K562 (cell line): ENCODE results near the gene FGGY. TPM values are rescaled to one million over a fixed set of nuclear protein-coding genes. Genes with fewer than 3 reads are reported as not detected.
A peak's percentile ranks its signal among the peaks of the same experiment; 100 is the strongest.

Experiments used
- ARNT ChIP-seq, 2 experiments: fragments of 450-650 bp; IDR thresholded peaks; 2 replicates each; pipeline ENCODE4 v1.6.1; 2016; ENCODE audit warnings: mild to moderate bottlenecking in 1 of 2
- ATF7 ChIP-seq: fragments of 450-650 bp; IDR thresholded peaks from 2 replicates; pipeline ENCODE4 v1.7.1; 2014; ENCODE audit warnings: mild to moderate bottlenecking, moderate library complexity
- BMI1 ChIP-seq: fragments of 150-350 bp; IDR thresholded peaks from 2 replicates; pipeline ENCODE4 v1.6.1; 2014; ENCODE audit warnings: low read length
- CBFA2T3 ChIP-seq: fragments of 450-650 bp; IDR thresholded peaks from 2 replicates; pipeline ENCODE4 v1.6.1; 2017
- CBX1 ChIP-seq: sonication (generic); IDR thresholded peaks from 2 replicates; pipeline ENCODE4 v1.6.1; 2016; ENCODE audit warnings: antibody characterized with exemption, low read depth, mild to moderate bottlenecking
- EHMT2 ChIP-seq: fragments of 450-650 bp; IDR thresholded peaks from 2 replicates; pipeline ENCODE4 v1.6.1; 2018; ENCODE audit warnings: antibody characterized with exemption
- FUS ChIP-seq: fragments of 200-400 bp; formaldehyde crosslinking; optimal IDR thresholded peaks from 2 replicates; pipeline ENCODE3; 2017; ENCODE audit warnings: low read depth, low read length
- KAT7 ChIP-seq: sonication (generic); formaldehyde crosslinking; IDR thresholded peaks from 2 replicates; pipeline ENCODE4 v1.8.0; 2022; ENCODE audit warnings: missing genetic modification reagents, mild to moderate bottlenecking, borderline replicate concordance
- L3MBTL2 ChIP-seq: fragments of 450-650 bp; IDR thresholded peaks from 2 replicates; pipeline ENCODE4 v1.6.1; 2016; ENCODE audit warnings: mild to moderate bottlenecking, moderate library complexity
- MAFF ChIP-seq: IDR thresholded peaks from 2 replicates; pipeline ENCODE4 v1.6.1; 2012; ENCODE audit warnings: low read length, improper control_type of control experiment
- MCM7 ChIP-seq, 2 experiments: fragments of 450-650 bp; IDR thresholded peaks; 2 replicates each; pipeline ENCODE4 v1.6.1; 2016 to 2018
- MEIS2 ChIP-seq: fragments of 450-650 bp; IDR thresholded peaks from 2 replicates; pipeline ENCODE4 v1.6.1; 2014; ENCODE audit warnings: mild to moderate bottlenecking; ENCODE audit not compliant: partially characterized antibody
- MYNN ChIP-seq, 2 experiments: sonication (generic); formaldehyde crosslinking in 1 of 2; IDR thresholded peaks; 2 replicates each; pipeline versions ENCODE4 v1.5.0 to v1.6.1; 2016 to 2020; ENCODE audit warnings: antibody characterized with exemption in 1 of 2, missing genetic modification reagents in 1 of 2
- NFATC3 ChIP-seq: fragments of 450-650 bp; IDR thresholded peaks from 2 replicates; pipeline ENCODE4 v1.6.1; 2017; ENCODE audit warnings: mild to moderate bottlenecking
- RAD51 ChIP-seq: fragments of 450-650 bp; IDR thresholded peaks from 2 replicates; pipeline ENCODE4 v1.7.1; 2016; ENCODE audit warnings: low read depth, mild to moderate bottlenecking, borderline replicate concordance
- RCOR1 ChIP-seq, 2 experiments: IDR thresholded peaks; 2 replicates each; pipeline ENCODE4 v1.6.1; 2012; ENCODE audit warnings: low read depth in 2 of 2, low read length in 2 of 2, borderline replicate concordance in 1 of 2, improper control_type of control experiment in 1 of 2
- SMARCA4 ChIP-seq: fragments of 450-650 bp; IDR thresholded peaks from 2 replicates; pipeline ENCODE4 v1.6.1; 2016
- SMARCE1 ChIP-seq: fragments of 450-650 bp; IDR thresholded peaks from 2 replicates; pipeline ENCODE4 v1.7.1; 2016; ENCODE audit warnings: mild to moderate bottlenecking
- SNRNP70 ChIP-seq: fragments of 200-400 bp; formaldehyde crosslinking; optimal IDR thresholded peaks from 2 replicates; pipeline ENCODE3; 2017; ENCODE audit warnings: low read depth, low read length
- SRF ChIP-seq, 2 experiments: fragments of 250-450, 450-650 bp in 1 of 2; sonication (Bioruptor Pico) in 1 of 2; sonication (generic) in 1 of 2; formaldehyde crosslinking; IDR thresholded peaks; 2 replicates each; pipeline versions ENCODE4 v1.5.0 to v1.5.1; 2020 to 2022; ENCODE audit warnings: mild to moderate bottlenecking in 1 of 2, missing genetic modification reagents in 1 of 2
- TEAD1 ChIP-seq, 2 experiments: fragments of 450-650 bp in 1 of 2; sonication (generic) in 1 of 2; formaldehyde crosslinking; IDR thresholded peaks; 2 replicates each; pipeline versions ENCODE4 v1.4.0 to v1.8.0; 2020 to 2022; ENCODE audit warnings: mild to moderate bottlenecking in 2 of 2, missing genetic modification reagents in 1 of 2
- ZFP36 ChIP-seq: fragments of 150-350 bp; IDR thresholded peaks from 2 replicates; pipeline ENCODE4 v1.6.1; 2018; ENCODE audit warnings: low read length, low read depth; ENCODE audit not compliant: partially characterized antibody
- ZNF124 ChIP-seq: sonication (generic); formaldehyde crosslinking; IDR thresholded peaks from 2 replicates; pipeline ENCODE4 v1.8.1; 2022; ENCODE audit warnings: missing genetic modification reagents
- ZNF57 ChIP-seq: fragments of 450-650 bp; formaldehyde crosslinking; IDR thresholded peaks from 2 replicates; pipeline ENCODE4 v1.4.0; 2020; ENCODE audit warnings: mild to moderate bottlenecking, moderate library complexity
- ZNF699 ChIP-seq: fragments of 250-450 bp; sonication (Bioruptor Pico); IDR thresholded peaks from 2 replicates; pipeline ENCODE4 v1.8.0; 2021; ENCODE audit warnings: mild to moderate bottlenecking, moderate library complexity; ENCODE audit not compliant: insufficient replicate concordance
- ZNF766 ChIP-seq: fragments of 200-800 bp; sonication (Bioruptor generic); conservative IDR thresholded peaks from 2 replicates; pipeline ENCODE4 v1.6.1; 2016; ENCODE audit warnings: missing genetic modification characterization, missing compliant biosample characterization
- ZNF79 ChIP-seq: fragments of 250-450 bp; sonication (Bioruptor Pico); IDR thresholded peaks from 2 replicates; pipeline ENCODE4 v1.4.0; 2020; ENCODE audit warnings: low read depth, mild to moderate bottlenecking, moderate library complexity
- polyA plus RNA-seq, 8 experiments: library from polyadenylated mRNA; depleted of rRNA in 4 of 8; stranded (reverse) in 5 of 8; unstranded in 3 of 8; fragments of >200 nt; fragmentation: Nextera tagmentation in 2 of 8; fragmentation: Illumina TruSeq in 1 of 8; extraction: Ambion mirVana in 2 of 8; extraction: Trizol in 1 of 8; gene quantifications; 2 replicates each; pipeline versions ENCODE4 v1.2.1 to v1.2.3, GENCODE V29; 2011 to 2014; ENCODE audit warnings: inconsistent platforms in 1 of 8, missing spikeins in 1 of 8
- total RNA-seq, 7 experiments: library from RNA; depleted of rRNA in 6 of 7; stranded (reverse); fragments of >200 nt in 6 of 7; fragmentation: Illumina TruSeq in 2 of 7; extraction: Trizol in 2 of 7; gene quantifications; 2 replicates each; pipeline versions ENCODE4 v1.2.1 to v1.2.3, GENCODE V29; 2011 to 2021; ENCODE audit warnings: low replicate concordance in 1 of 7
- TF ChIP-seq, protein P1 (sequence below): fragments of 450-650 bp; IDR thresholded peaks from 2 replicates; pipeline ENCODE4 v1.7.1; 2018; ENCODE audit warnings: mild to moderate bottlenecking, low read depth; ENCODE audit not compliant: partially characterized antibody

The FGGY gene
- total and polyA plus RNA-seq, 9 of the 15 experiments (the other 6 are each of a cell fraction or from before 2014, with no cell fraction given) = 9.7 to 19.2 (median 12.6) TPM

- TF ChIP-seq MCM7 (IDR thresholded peaks at IDR 0.05) (no peak), SMARCA4 (0 out of 2 replicates have a peak, but pooled peaks have one; percentile 34), ZNF57 (no peak), CBX1 (no peak), TEAD1 (CRISPR knock-in tag; IDR thresholded peaks at IDR 0.05) (no peak), BMI1 (no peak), L3MBTL2 (no peak), NFATC3 (no peak), ZNF79 (CRISPR knock-in tag) (no peak), SNRNP70 (no peak), RAD51 (no peak), ZNF699 (CRISPR knock-in tag) (no peak), ZFP36 (no peak), FUS (no peak), RCOR1 (IDR thresholded peaks at IDR 0.05; ENCODE audit: borderline replicate concordance in 1 of 2, low read depth in 2 of 2, low read length in 2 of 2) (no peak), EHMT2 (no peak), ARNT (IDR thresholded peaks at IDR 0.05) (no peak), MEIS2 (peak; percentile 50), SMARCE1 (peak; percentile 37; the same call in 1 of the 2 replicates), CBFA2T3 (peak; percentile 77), MYNN (IDR thresholded peaks at IDR 0.05) (no peak), MYNN (CRISPR knock-in tag; IDR thresholded peaks at IDR 0.05) (no peak), MAFF (no peak), ZNF124 (CRISPR knock-in tag) (no peak), SRF (CRISPR knock-in tag; IDR thresholded peaks at IDR 0.05) (no peak), KAT7 (no peak), ATF7 (peak; percentile 63), ZNF766 (no peak)
- TF ChIP-seq, protein P1, sequence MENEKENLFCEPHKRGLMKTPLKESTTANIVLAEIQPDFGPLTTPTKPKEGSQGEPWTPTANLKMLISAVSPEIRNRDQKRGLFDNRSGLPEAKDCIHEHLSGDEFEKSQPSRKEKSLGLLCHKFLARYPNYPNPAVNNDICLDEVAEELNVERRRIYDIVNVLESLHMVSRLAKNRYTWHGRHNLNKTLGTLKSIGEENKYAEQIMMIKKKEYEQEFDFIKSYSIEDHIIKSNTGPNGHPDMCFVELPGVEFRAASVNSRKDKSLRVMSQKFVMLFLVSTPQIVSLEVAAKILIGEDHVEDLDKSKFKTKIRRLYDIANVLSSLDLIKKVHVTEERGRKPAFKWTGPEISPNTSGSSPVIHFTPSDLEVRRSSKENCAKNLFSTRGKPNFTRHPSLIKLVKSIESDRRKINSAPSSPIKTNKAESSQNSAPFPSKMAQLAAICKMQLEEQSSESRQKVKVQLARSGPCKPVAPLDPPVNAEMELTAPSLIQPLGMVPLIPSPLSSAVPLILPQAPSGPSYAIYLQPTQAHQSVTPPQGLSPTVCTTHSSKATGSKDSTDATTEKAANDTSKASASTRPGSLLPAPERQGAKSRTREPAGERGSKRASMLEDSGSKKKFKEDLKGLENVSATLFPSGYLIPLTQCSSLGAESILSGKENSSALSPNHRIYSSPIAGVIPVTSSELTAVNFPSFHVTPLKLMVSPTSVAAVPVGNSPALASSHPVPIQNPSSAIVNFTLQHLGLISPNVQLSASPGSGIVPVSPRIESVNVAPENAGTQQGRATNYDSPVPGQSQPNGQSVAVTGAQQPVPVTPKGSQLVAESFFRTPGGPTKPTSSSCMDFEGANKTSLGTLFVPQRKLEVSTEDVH = no peak
Observed at GRCh38 chr1:59393211-59394180, 96.6 kb downstream of the FGGY start (continued).
